HUDEP-2 (cell line): ENCODE measurements around the gene FNDC10.
"Not testable (repeated sequence)": the region's sequence is repeated elsewhere in the genome, so short reads cannot be mapped to it uniquely, and the experiment has no call there.

Experiments
- DNase-seq, 76 experiments: peaks; one replicate each; lab custom pipeline; 2025; ENCODE audit not compliant: unreplicated experiment in 76 of 76; lab: John Stamatoyannopoulos, UW

FNDC10 gene

DNA sequence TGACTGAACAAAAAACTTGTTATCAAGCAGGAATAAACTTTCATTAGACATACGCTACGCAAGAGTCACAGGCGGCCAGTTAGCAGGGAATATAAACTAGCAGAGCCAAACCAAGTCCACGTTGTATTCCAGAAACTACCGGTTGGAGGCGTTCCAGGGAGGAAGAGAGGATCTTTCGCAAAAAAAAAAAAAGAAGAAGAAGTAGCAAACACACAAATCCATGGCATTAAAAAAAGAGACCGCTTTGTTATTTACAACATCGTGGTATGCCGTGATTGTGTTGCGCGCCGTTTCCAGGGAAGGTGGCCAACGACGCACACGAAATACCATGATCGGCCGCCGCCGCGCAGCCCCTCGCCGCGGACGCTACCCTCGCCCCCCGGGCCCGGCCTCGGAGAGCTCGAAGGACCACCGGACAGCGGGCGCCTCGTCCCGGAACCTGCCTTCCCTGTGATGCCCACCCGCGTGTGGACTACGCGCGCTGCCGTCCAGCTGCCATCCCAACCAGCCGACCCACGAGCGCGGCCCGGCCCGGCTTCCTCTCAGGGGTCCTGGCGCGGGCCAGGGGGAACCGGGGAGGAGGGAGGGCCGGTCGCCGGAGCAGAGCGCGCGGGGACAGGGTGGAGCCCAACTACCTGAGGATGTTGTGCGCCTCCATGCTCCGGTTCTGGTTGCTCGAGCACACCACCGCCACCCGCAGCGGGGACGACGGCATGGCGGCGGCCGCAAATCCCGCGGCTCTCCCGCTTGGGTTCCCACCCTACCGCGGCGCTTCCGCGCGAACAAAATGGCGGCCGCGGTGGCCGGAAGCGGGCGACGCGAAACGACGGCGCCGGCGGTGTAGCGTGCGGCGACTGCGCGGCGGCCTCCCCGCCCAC lies 25.9 kb downstream of the FNDC10 start:
- peak in 46 of 76 experiments; percentile 10 to 75 (median 54) for DNase-seq

DNA sequence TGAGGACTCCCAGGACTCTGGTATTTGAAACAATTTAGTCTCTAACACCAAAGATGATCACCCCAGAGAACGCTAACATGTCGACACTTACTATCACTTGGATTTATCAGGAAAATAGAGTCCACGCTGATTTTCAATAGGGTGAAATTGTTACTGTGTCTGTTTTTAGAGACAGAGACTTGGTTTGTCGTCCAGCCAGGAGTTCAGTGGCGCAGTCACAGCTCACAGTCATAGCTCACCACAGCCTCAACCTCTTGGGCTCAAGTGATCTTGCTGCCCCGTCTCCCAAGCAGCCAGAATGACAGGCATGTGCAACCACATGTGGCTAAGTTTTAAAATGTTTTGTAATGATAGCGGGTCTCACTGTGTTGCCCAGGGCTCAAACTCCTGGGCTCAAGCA lies 30.6 kb downstream of the FNDC10 start:
- no peak for DNase-seq

DNA sequence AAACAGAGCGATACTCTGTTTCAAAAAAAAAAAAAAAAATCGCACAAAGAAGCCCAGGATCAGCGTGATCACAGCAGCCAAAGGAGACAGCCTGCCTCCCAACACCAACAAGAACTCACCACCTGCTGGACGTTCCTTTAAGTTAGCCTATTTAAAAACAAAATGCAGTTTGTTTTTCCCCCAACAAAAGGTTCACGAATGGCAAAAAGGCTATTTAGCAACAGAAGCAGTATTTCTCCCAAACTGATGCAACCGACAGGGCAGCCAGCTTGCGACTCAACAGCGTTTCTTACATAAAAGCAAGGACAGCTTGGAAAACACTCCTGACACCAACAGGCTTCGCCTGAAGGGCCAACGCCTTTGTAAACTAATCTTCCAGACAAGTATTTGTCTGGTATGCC lies 32.0 kb downstream of the FNDC10 start:
- DNase-seq, result no peak

DNA sequence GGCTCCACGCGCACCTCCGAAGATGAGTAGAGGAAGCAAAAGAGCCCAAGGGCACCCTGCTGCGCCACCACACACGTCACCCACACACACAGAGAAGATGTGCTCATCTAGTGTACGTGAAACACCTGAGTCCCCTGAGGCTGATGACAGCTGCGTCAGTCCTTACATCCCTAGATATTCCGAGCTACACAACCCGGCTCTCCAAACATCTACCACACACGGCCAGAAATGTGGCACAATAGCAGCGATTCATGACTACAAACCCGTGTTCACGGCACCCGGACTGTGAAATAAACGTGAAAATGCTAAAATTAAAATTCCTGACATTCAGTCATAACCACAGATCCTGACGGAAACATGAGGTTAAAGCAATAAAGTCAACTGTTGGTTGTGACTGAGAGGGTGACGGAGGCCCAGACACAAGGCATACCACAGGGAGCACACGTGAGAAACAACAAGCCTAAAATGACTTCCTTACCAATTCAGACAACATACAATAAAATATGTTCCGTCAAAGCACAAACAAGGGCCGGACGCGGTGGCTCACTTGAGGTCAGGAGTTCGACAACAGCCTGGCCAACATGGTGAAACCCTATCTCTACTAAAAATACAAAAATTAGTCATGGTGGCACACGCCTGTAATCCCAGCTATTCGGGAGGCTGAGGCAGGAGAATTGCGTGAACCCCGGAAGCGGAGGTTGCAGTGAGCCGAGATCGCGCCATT lies 32.6 kb downstream of the FNDC10 start:
- DNase-seq, result no peak

DNA sequence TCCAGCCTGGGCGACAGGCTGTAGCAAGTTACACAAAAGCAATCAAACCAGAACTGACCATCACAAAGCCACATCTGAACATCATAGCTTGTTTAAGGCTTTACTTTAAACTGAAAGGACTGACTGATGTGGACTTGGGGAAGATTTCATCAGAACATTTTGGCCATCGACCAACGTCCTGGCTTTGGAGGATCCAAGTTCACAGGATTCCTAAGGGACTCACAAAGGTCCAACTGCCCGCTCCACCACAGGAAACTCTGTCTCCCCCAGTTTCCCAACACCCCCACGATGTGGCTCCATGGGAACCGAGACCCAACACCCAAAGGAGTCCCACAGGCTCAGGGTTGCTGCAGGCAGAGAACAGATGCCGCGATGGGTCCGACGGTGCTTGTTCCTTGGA lies 34.6 kb downstream of the FNDC10 start:
- DNase-seq, result no peak

DNA sequence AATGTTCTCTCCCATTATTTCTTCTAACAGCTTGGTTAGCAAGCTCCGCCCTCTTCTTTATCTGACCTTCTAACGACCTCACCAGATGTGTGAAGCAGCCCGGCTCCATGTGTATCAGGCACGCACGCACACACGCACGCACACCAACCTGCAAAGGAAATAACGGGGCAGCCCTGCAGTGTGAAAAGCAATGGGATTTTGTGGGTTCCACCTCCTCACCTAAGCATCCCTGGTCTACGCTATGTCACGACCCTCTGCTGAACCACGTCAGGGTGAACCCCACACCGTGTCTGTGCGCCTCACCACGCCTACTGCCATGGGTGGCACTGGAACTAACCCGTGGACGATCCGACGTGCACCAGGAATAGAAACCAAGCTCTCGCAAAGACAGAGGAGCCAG lies 35.7 kb downstream of the FNDC10 start:
- no peak for DNase-seq

DNA sequence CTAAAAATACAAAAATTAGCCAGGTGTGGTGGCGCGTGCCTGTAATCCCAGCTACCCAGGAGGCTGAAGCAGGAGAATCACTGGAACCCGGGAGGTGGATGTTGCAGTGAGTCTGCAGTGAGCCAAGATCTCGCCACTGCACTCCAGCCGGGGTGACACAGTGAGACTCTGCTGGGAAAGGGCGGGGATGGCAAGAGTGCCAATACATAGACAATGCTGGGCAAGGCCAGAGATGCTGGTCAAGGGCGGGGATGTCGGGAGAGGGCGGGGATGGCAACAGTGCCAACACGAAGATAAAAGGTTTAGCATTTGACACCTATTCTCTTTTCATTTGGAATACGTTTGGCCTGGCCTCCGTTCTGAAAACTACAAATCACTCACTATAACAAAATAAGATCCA lies 36.2 kb downstream of the FNDC10 start:
- peak in 6 of 76 experiments; percentile 9 to 29 (median 18) for DNase-seq

DNA sequence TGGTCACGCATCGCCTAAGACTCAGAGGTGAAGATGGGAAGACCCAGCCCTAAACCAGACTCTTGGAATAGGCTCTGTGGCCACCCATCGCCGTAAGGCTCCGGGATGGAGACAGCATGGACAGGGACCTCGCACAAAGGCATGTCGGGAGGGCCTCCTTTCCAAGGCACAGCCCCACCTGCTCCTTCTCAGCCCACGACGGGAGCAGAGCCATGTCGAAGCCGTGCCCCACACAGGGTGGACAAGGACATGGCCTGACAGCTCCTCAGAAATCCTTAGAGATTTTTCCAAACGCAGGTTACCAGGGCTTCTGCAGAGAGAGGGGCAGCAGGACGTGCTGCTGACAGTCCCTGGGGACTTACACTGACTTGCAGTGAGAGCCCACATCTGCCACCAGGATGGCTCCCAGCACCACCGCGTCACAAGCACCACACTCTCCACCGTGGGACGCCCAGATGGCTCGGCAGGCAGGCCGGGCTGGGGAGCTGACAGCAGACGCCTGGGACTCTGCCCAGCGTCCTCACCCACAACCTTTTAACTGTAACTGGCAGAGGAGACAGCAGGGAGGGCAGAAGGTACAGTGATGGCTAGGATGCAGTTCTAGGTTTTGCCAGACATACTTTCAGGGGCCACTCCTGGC lies 37.3 kb downstream of the FNDC10 start:
- no peak for DNase-seq

DNA sequence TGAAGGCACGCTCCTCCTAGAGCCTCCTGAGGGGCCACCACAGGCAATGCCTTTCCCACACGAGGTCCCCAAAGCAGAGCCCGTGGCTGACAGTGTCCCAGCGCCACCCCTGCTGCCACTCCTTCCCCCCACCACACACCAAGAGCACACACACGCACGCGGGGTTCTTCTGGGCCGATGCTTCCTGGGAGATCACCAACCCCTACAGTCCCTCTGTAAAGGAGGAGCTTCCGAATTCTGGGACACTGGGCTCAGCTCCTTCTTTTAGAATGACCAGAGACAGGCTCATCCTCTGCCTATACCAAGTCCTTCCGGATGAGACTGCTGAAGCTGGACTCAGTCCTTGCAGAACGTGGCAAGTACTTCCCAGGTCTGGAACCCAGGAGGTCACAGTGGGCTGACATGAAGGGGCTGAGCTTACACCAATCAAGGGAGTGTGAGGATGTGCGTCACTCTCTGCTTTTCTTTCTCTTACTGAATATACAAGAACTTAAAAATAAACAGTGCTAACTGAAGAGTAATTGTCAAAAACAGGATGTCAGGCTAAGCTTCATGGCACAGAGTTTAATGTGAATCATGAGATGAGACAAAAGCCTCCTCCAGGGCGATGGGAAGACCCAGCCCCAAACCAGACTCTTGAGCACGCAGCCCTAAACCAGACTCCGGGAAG lies 38.0 kb downstream of the FNDC10 start:
- DNase-seq, result no peak

DNA sequence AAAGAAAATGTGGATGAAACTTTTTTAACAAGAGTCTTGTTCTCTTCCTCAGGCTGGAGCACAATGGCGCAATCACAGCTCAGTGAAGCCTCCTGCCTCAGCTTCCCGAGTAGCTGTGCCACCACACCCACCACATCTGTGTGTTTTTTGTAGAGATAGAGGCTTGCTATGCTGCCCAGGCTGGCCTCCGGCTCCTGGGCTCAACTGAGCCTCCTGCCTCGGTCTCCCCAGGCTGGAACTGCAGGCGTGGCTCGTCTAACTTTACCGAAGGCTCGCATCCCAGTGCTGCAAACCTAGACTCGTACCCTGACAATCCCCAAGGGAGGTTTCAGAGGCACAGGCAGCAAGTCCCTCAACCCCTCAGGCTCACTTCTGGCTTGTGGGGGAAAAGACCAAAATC lies 39.8 kb downstream of the FNDC10 start:
- no peak for DNase-seq

DNA sequence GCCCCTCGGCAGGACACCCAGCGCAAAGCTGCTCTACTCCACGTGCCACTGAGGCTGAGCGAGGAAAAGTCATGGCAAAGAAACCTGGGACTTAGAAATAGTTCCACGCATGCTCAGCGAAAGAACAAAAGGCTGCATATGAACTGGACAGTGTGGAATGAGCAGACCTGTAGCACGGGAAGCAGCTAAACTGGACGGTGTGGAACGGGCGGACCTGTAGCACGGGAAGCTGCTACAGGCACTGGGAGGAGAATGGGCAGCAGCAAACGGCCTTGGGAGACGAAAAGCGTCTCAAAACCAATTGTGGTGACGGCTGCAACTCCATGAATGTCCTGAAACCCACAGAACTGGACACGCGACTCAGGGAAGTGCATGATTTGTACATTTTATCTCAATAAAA lies 40.9 kb downstream of the FNDC10 start:
- DNase-seq, result no peak

DNA sequence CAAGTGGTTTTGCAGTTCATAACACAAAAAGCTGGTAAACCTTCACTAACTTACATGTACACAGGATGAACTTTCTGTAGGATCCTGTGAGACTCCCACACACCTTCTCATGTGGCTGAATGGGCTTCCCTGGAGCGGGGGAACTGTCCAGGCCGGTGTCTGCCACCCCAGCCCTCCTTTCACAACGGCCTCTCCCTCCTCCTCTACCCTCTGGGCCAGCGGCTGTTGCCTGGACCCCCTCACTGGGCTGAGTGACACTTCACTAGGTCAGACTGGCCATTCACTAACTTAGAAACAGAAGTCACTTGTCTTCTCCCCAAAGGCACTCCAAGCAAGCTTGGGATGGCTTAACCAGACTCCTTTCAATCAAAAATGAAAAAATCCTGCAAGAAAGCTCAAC lies 41.3 kb downstream of the FNDC10 start:
- no peak for DNase-seq

DNA sequence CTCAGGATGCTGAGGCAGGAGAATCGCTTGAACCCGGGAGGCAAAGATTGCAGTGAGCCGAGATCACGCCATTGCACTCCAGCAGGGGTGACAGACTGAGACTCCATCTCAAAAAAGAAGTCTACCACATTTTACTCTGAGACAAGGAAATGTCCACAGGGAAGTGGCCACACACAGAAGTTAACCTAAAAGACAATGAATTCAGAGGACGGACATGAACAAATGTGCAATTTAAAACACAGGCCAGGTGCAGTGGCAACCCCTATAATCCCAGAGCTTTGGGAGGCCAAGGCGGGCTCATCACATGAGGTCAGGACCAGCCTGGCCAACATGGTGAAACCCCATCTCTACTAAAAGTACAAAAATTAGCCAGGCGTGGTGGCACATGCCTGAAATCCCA lies 42.2 kb downstream of the FNDC10 start:
- DNase-seq, result not testable (repeated sequence)

DNA sequence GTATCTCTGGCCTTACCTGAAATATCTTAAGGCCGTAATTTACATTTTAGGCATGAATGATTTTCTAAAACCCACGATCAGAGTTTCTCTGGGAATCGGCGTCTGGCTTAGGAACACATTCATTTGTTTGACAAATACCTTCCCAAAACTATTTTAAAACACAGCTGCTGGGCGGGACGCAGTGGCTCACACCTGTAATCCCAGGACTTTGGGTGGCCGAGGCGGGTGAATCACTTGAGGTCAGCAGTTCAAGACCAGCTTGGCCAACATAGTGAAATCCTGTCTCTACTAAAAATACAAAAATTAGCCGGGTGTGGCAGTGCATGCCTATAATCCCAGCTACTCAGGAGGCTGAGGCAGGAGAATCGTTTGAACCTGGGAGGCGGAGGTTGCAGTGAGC lies 43.0 kb downstream of the FNDC10 start:
- not testable (repeated sequence) for DNase-seq

DNA sequence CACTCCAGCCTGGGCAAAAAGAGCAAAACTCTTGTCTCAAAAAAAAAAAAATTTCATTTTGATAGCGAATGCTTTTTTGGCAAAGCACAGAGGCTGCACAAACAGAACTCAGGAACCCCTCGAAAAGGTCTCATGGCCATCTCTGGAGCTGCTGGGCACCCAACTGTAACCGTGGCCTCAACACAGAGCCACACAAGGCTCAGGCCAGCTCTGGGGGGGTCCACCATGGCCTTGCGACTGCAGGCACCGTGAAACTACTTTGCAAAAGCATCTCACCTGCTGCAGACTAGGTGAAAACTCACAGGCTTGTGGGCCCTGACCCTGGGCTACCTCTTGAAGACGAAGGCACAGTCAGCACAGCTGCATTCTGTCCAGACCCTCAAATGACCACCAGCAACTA lies 43.4 kb downstream of the FNDC10 start:
- DNase-seq, result no peak

DNA sequence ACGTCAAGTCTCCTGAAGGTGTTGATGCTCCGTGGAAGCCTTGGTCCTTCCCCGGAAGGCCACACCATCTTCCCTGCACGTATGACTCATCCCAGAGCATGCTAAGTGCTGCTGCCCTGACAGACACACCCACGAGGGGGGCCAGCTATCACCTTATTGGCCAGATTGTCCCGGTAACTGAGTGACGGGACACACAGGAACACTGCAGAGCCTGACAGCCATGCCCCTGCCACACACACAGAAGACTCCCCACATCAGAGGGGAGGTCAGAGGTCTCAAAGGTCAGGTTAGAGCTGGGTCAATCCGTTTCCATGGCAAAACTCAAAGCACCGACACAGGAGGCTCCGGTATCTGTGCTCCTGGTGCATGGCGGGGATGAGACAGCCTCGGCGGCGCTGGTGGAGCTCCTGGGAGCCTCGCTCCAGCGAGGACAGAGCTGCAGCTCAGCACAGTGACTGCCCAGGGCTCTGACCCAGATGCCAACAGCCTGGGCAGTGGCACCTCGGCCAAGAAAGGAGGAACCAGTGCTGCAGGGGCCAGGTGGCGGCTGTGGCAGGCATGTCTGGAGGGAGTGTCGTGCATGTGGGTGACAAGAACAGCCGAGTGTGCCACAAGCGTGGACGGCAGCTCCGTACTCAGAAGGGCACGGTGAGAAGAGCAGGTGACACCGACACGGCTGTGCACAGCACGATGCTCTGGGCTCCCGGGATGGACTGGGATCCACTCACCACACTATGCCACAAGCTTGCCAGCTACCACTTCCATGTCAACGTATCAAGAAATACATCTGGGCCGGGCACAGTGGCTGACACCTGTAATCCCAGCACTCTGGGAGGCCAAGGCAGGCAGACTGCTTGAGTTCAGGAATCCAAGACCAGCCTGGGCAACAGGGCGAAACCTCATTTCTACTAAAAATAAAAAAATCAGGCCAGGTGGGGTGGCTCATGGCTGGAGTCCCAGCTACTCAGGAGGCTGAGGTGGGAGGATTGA lies 44.7 kb downstream of the FNDC10 start:
- DNase-seq, result peak in 4 of 76 experiments; percentile 13 to 31 (median 24)

DNA sequence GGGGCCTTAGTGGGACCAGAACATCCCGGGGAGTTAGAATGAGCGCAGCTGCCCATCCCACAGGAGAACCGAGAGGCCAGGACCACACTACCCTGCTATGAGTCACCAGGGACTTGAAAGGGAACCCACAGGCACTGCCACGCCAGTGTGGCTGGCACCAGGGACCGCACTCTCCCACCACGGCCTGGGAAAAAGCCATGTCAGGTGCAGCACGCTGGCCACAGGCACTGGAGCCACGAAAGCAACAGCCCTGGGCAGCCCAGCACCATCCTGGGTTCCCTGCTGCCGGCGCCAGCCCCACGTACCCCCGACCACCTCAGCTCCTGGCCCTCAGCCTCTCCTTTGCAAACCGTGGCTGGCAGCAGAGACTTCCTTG lies 45.4 kb downstream of the FNDC10 start:
- no peak for DNase-seq

DNA sequence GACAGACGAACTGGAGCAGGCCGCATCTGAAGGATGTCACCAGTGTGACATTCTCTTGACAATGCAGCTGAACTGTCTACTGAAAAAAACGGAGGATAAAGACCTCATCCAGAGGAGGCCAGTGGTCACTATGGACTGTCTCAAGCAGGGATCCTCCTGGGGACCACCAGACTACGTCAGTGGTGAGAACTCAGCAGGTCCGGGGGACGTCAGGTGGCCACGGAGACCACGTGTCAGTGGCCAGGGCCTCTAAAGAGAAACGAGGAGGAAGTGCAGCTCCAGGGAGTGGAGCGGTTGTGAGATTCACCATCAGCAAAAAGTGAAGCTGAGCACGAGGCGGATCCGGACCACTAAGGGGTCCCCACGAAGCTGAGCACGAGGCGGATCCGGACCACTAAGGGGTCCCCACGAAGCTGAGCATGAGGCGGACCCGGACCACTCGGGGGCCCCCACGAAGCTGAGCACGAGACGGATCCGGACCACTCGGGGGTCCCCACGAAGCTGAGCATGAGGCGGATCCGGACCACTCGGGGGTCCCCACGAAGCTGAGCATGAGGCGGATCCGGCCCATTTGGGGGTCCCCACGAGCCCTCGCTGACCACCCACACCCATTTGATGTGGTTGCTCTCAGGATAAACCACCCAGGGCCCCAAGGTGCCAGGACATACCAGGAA lies 46.0 kb downstream of the FNDC10 start:
- DNase-seq, result no peak

DNA sequence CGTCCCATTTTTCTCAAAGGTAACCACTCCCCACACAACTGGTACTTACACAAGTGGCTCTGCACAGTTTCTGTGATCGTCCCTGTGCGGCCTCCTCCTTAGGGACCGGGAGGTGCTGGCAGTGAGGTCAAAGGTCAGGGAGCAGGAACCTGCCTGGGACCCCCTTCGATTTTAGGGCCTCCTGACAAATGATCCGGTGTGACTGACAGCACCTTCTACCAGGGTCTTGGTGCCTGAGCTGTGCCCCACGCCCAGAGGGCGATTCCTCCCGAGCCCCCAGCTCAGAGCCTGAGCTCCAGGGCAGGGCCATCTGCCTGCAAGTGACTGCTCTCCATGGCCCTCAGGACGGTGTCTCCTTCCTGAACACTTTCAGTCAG lies 47.7 kb downstream of the FNDC10 start:
- no peak for DNase-seq
